LNCaP clone FGC (cell line): Measurements from ENCODE around the gene GSTM2.
A peak's percentile ranks its signal among the peaks of the same experiment; 100 is the strongest.

Experiments used
- DNase-seq: peaks from one replicate; pipeline ENCODE4 v3.0.0-alpha.2; 2011; ENCODE audit warnings: low read depth
- H3K4me3 ChIP-seq: 2 replicates; pipeline ENCODE4 v1.5.1; 2011; ENCODE audit warnings: mild to moderate bottlenecking, low read depth, low read length, control low read depth
- TF ChIP-seq, protein P1 (sequence below): IDR thresholded peaks from 2 replicates; pipeline ENCODE4 v1.5.1; 2012; ENCODE audit warnings: mild to moderate bottlenecking; ENCODE audit not compliant: control insufficient read depth, insufficient read depth; ENCODE audit errors: extremely low read depth

GSTM2 gene

DNA sequence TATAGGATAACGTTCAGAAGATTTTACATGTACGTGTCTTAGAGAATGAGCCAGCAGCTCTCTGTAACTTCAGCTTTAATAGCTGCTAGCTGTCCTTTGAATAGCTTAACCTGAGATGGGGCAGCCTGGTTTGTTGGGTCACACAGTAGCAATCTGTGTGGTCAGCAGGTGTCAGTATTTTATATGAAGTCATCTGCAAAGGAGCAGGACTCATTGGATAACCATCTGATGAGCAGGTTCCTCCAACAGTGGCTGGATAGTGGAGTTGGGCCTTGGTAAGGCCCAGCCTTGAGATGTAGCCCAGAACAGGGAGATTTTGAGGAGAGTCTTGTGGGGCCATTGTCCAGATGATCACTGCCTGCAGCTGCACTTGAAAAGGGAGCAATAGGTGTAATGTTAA is 50.6 kb downstream of the GSTM2 start:
- no peak overlapping the region for H3K4me3 ChIP-seq
- DNase-seq = peak; percentile 19
- TF ChIP-seq, protein P1, sequence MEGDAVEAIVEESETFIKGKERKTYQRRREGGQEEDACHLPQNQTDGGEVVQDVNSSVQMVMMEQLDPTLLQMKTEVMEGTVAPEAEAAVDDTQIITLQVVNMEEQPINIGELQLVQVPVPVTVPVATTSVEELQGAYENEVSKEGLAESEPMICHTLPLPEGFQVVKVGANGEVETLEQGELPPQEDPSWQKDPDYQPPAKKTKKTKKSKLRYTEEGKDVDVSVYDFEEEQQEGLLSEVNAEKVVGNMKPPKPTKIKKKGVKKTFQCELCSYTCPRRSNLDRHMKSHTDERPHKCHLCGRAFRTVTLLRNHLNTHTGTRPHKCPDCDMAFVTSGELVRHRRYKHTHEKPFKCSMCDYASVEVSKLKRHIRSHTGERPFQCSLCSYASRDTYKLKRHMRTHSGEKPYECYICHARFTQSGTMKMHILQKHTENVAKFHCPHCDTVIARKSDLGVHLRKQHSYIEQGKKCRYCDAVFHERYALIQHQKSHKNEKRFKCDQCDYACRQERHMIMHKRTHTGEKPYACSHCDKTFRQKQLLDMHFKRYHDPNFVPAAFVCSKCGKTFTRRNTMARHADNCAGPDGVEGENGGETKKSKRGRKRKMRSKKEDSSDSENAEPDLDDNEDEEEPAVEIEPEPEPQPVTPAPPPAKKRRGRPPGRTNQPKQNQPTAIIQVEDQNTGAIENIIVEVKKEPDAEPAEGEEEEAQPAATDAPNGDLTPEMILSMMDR = peak; percentile 35

DNA sequence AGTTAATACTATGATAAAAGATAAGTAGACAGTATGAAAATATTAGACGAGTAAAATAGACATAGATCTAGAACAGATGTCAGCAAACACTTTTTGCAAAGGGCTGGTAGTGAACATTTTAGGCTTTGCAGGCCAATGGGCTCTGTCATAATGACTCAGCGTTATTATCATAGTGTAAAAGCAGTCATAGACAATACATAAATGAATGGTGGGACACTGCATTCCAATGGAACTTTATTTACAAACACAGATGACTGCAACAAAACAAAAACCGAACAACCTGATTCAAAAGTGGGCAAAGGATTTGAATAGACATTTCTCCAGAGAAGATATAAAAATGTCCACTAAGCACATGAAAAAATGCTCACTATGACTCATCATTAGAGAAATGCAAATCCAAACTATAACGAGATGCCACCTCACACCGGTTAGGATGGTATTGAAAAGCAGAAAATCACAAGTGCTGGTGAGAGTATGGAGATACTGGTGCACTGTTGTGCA is 51.5 kb downstream of the GSTM2 start:
- no peak overlapping the region for H3K4me3 ChIP-seq
- DNase-seq = no peak
- TF ChIP-seq, protein P1 = no peak

DNA sequence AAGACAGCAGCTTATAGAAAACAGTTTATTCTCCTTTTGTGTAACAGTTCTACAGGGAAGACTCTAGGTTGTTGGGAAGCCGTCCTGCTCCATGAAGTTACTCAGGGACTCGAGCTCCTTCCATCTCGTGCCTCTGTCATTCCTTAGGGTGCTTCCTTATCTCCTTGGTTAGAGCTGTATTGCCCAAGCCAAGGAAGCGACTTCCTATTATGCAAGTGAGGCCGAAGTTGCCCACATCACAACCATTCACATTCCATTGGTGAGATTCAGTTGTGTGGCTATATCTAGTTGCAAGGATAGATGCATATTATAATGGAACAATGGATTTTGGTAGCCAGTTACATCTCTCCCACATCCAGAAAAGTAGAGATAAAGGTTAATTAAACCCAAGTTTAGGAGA is 53.2 kb downstream of the GSTM2 start:
- TF ChIP-seq, protein P1 = no peak
- DNase-seq = no peak
- H3K4me3 ChIP-seq = no peak overlapping the region

DNA sequence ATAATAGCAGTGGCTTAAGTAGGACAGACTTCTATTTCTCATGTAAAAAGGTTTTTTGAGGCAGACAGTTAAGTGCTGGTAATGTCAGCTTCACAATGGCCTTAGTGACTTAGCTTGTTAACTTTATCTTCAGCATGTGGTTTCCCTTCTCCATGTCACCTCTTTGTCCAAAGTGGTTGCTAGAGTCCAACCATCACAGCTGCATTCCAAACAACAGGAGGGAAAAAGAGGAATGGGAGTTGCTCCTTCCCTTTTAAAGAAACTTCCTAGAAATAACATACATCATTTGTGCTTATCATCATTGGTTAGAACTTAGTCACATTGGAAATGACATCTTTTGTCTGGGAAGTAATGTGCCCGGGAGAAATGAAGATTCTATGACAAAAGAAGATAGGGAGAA is 54.1 kb downstream of the GSTM2 start:
- DNase-seq = no peak
- TF ChIP-seq, protein P1 = no peak
- H3K4me3 ChIP-seq = no peak overlapping the region

DNA sequence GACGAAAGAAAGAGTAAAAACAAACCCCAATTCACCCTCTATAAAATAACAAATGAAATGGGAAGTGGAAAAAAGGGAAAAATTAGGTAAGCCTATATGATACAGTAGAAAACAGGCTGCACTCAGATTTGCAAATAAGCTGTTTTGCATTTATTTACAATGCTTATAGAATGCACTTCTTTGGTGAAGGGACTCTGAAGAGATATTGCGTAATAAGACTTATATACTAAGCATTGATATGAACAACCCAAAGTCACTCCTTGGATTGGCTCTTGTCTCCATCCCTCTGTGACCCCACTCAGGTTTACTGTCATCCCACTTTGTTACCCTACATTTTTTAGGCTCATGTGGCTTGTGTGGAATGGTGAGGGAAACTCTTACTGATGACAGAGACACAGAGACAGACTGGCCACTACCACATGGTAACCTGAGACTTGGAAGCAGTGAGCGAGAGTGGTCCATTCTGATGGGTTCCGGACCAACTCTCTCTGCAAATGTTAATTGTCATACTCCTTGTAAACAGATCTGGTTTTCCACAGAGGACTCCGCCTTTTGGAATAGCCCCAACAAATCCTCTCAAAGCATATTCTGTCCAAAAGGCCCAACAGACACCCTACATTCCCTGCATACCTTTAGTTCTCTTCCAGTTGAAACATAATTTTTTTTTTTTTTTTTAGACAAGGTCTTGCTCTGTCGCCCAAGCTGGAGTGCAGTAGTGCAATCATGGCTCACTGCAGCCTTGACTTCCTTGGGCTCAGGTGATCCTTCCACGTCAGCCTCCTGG is 55.2 kb downstream of the GSTM2 start:
- TF ChIP-seq, protein P1 = no peak
- DNase-seq = no peak
- H3K4me3 ChIP-seq = no peak overlapping the region
